PC-3 (cell line): ENCODE measurements around the gene ALOXE3.

Source experiments
- CTCF ChIP-seq: fragments of 300-600 bp; sonication (generic); conservative IDR thresholded peaks from 2 replicates; pipeline ENCODE4 v1.5.1; 2017; ENCODE audit warnings: antibody characterized with exemption, low read depth, mild to moderate bottlenecking, low read length
- EZH2 ChIP-seq: fragments of 300-600 bp; sonication (generic); IDR thresholded peaks from one replicate; pipeline ENCODE4 v1.6.1; 2017; ENCODE audit warnings: antibody characterized with exemption, mild to moderate bottlenecking, low read length; ENCODE audit not compliant: unreplicated experiment
- EZH2phosphoT487 ChIP-seq: fragments of 300-600 bp; sonication (generic); IDR thresholded peaks from 2 replicates; pipeline ENCODE4 v1.6.1; 2018; ENCODE audit warnings: mild to moderate bottlenecking, antibody characterized with exemption, low read length, borderline replicate concordance

GRCh38 chr17:8163978-8164814 lies 45.9 kb upstream of the ALOXE3 start:
- TF ChIP-seq CTCF, result no peak
- TF ChIP-seq EZH2phosphoT487, result no peak
- TF ChIP-seq EZH2, result no peak
